DMS153 treated with DMSO at 0.1 percent for 48 hours (cell line): ENCODE data around the gene RESF1.

ENCODE experiments used
- DNase-seq: peaks from one replicate; lab custom pipeline; 2025; ENCODE audit not compliant: unreplicated experiment; lab: John Stamatoyannopoulos, UW

RESF1 gene

DNA sequence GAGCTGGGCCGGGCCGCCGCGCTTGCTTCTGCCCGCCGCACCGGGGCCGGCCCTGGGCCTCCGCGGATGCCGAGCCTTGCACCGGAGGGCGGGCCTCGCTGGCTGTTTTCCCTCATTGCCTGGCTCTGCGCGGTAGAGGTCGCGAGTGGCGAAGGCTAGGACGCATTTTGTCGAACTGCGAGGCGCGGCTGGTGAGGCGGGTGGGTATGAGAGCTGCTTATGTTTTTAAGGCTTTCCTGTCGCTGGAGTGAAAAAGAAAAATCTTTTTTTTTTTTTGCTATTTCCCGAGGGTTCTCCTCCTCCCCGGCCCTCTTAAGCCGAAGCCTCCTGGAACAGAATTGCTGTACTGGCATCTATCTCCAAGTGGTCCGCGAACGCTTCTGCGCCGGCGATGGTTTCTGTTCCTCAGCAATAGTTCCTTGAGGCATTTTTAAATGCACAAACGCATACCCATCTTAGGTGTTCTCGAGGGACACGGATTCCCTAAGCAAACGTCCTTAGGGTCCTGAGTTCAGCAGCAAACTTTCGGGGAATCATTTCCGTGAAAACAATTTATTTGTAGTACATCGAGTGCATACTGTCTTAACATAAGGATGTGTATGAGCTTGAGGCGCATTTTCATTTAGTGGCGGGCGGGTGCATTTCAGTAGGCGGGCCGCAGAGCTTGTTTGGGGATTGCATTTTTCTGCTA lies 631 bp downstream of the RESF1 start:
- peak; percentile 62 for DNase-seq

GRCh38 chr12:31961137-31961536 lies 1.9 kb downstream of the RESF1 start:
- DNase-seq = no peak

- no peak for DNase-seq
Observed at GRCh38 chr12:31962076-31962475, 2.9 kb downstream of the RESF1 start.

- DNase-seq = no peak
Observed at GRCh38 chr12:31964280-31964679, 5.1 kb downstream of the RESF1 start.

DNA sequence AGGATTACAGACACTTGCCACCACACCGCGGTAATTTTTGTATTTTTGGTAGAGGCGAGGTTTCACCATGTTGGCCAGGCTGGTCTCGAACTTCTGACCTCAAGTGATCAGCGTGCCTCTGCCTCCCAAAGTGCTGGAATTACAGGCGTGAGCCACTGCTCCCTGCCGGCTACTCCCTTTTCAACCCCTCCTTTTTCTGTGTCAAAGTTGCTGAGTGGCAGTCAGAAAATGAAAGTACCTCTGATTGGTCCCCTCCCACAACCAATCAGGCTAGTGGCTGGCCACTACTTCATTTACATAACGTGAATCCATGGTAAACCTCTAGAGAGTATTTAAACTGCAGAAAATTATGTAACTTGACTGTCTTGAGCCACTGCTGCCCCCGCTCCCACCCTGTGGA lies 5.9 kb downstream of the RESF1 start:
- no peak for DNase-seq

- no peak for DNase-seq
Observed at GRCh38 chr12:31966558-31967205, 7.5 kb downstream of the RESF1 start.

GRCh38 chr12:31967539-31967938 lies 8.3 kb downstream of the RESF1 start:
- DNase-seq = no peak

- DNase-seq = no peak
Observed at GRCh38 chr12:31970199-31970598, 11.0 kb downstream of the RESF1 start.

GRCh38 chr12:31973818-31974217 lies 14.6 kb downstream of the RESF1 start:
- DNase-seq = no peak

DNA sequence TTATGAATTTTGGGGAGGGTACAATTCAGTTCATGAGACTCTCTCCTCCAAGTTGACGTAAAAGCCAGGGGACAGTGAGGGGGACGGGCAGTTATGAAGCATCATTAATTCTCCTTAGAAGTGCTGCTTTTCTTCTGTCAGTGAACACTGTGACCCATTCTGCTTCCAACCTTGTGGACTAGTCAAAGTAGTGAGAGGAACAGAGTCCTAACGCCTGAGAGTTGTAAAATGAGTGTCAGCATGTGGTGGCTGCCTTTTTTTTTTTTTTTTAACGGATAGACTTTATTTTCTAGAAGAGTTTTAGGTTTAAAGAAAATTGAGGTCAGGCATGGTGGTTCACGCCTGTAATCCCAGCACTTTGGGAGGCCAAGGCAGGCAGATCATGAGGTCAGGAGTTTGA lies 15.5 kb downstream of the RESF1 start:
- no peak for DNase-seq

DNA sequence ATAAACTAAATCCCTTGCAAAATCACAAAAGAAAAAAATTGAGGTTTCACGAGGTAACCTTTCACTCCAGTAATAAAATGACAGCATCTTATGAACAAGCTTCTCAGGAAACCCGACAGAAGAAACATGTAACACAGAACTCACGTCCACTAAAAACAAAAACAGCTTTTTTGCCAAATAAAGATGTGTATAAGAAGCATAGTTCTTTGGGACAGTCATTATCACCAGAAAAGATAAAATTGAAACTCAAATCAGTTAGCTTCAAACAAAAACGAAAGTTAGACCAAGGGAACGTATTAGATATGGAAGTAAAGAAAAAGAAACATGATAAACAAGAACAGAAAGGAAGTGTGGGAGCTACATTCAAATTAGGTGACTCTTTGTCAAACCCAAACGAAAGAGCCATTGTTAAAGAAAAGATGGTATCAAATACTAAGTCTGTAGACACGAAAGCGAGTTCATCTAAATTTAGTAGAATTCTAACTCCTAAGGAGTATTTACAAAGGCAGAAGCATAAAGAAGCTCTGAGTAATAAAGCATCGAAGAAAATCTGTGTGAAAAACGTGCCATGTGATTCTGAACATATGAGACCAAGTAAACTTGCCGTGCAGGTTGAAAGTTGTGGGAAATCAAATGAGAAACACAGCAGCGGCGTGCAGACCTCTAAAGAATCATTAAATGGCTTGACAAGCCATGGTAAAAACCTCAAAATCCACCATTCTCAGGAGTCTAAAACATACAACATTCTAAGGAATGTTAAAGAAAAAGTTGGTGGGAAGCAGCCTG lies 25.8 kb downstream of the RESF1 start:
- no peak for DNase-seq

DNA sequence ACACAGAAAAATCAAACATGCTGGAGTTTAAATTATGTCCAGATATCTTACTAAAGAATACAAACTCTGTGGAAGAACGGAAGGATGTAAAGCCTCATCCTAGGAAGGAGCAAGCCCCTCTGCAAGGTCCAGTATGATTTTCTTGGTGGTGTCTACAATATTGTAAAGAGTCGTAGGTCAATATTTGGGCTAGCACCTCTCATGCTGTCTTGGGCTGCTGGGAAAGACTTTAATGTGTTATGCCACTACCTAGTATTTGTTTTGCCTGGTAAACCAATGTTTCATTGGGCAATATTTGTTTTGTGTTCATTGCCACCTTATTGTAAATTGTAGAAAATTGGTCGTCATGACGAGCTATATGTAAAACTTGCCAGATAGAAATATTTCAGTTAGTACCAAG lies 26.6 kb downstream of the RESF1 start:
- no peak for DNase-seq

DNA sequence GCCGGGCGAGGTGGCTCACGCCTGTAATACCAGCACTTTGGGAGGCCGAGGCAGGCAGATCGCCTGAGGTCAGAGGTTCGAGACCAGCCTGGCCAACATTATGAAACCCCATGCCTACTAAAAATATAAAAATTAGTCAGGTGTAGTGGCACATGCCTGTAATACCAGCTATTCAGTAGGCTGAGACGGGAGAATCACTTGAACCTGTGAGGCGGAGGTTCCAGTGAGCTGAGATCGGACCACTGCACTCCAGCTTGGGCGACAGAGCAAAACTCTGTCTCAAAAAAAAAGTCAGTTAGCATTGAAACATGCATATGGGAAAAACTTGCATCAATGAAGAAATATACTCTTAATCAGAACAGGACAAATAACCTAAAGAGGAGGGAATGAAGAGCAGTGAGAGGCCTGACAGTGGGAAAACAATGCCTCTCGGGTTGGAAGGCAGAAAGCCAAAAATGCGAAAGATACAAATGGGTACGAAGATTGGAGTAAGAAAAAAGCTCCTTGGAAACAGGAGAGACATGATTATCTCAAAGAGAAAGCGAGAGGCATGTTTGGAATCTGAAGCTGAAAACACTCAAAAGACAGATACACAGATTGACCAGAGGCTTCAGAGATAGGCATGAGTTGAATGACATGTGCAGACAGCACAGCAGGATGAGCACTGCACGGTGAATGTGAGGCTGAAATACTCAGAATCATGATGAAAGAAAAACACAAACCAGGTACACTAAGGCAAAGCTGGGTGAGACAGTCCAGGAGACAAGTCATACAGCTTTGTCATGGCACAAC lies 30.6 kb downstream of the RESF1 start:
- DNase-seq = no peak

DNA sequence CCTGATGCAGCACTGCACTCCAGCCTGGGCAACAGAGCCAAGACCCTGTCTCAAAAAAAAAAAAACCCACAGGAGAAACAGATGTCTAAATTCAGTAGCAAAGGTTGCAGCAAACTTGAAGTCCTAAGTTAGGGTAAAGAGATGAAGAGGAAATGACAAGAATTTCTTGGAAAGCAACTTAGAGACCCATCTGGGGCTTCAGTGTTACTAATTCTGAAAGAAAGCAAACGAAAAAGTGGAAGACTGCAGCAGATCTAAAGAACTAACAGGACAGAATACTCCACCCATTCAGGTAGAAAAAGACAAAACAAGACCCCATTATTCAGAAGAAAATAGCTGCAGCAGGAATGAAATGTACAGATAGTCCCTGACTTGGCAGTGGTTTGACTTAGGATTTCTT lies 31.9 kb downstream of the RESF1 start:
- no peak for DNase-seq

DNA sequence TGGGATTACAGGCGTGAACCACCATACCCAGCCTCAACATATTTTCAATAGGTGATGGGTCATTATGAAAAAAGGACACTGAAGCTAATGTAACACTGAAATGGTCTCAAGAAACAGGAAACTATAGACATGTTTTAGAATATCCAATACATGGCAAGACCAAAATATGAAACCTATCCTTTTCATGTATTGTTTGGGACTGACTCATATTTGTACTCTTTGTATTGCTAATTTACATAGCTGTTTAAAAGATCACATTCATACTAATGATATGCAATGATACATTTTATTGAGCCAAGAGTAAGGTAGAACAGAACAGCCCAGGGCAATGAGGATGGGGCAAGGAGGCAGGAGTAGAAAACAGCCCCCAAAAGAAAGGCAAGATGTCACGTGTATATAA lies 32.6 kb downstream of the RESF1 start:
- DNase-seq = no peak

- no peak for DNase-seq
Observed at GRCh38 chr12:31999692-32000091, 40.5 kb downstream of the RESF1 start.

DNA sequence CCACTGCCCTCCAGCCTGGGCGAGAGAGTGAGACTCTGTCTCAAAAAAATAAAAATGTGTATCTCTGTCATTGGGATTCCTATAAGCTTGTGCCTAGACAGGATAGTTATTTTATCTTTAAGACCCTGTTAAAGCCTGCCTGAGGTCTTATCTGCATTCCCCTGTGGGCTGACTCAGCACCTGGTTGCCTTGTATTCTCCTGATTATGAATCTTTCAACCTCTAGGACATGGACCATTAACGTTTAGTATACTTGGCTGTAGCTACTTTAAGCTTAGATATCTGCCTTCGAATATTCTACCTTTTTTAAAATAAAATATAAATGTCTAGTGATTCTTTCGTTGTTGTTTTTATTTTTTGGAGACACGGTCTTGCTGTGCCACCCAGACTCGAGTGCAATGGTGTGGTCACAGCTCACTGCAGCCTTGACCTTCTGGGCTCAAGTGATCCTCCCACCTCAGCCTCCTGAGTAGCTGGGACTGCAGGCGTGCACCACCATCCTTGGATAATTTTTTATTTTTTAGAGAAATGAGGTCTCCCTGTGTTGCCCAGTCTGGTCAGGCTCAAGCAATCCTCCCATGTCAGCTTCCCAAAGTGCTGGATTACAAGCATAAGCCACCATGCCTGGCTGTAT lies 41.3 kb downstream of the RESF1 start:
- DNase-seq = no peak

DNA sequence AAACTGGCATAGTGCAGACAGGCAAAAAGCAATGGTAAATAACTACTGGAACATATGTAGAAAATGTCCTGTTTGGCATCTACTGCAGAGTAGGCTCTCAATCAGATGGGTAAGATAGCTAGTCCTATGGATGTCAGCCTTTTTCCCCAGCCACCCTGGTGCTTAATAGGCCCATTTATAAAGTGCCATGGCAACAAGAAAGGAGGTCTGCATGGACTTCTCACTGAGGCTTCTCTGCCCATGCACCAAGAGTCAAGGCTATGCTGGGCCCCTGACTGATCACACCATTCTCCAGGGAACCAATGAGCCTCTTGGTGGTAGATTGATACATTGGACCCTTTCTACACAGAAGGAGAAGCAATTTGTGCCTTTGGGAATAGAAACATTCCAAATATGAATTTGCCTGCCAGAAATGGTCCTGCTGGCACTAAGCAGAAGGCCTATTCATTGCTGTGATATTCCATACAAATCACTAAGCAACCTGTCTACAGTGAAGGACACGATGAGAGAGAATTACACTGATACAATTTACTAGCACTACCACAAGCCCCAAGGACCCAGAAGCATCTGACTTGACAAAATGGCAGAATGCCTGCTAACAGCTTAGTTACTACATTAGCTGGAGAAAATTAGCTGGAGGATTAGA lies 43.8 kb downstream of the RESF1 start:
- no peak for DNase-seq

DNA sequence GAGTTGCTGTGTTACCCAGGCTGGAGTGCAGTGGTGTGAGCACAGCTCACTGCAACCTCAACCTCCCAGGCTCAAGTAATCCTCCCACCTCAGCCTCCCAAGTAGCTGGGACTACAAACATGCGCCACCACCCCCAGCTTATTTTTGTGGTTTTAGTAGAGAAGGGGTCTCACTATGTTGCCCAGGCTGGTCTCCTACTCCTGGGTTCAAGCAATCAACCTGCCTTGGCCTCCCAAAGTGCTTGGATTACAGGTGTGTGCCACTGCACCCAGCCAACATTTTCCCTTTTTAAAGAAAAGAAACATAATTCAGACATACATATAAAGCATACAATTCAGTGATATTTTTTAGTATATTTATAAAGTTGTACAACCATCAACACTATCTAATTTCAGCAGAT lies 44.4 kb downstream of the RESF1 start:
- DNase-seq = no peak

GRCh38 chr12:32005496-32006125 lies 46.4 kb downstream of the RESF1 start:
- no peak for DNase-seq
